ENCODE data around the gene TRIM77.
"Not testable (repeated sequence)": the region's sequence is repeated elsewhere in the genome, so short reads cannot be mapped to it uniquely, and the experiment has no call there.

GRCh38 chr11:89675948-89676347 is 34.2 kb upstream of the TRIM77 start:
- not testable (repeated sequence) for TF ChIP-seq RAD21 (IDR thresholded peaks at IDR 0.05; ENCODE audit: low read length); EP300 (IDR thresholded peaks at IDR 0.05; ENCODE audit: borderline replicate concordance in 1 of 2, low read depth in 1 of 2, low read length in 1 of 2); CTCF (IDR thresholded peaks at IDR 0.05)

Measured in SK-N-SH (cell line).